GM18511 (cell line): Measurements from ENCODE around the gene JTB.
A peak's percentile ranks its signal among the peaks of the same experiment; 100 is the strongest.

Experiments used
- ATAC-seq: cut with Tn5 transposase; IDR thresholded peaks from one replicate; pipeline ENCODE4 v1.9.1; 2021; ENCODE audit warnings: mild to moderate bottlenecking, moderate library complexity; ENCODE audit not compliant: unreplicated experiment

JTB gene

DNA sequence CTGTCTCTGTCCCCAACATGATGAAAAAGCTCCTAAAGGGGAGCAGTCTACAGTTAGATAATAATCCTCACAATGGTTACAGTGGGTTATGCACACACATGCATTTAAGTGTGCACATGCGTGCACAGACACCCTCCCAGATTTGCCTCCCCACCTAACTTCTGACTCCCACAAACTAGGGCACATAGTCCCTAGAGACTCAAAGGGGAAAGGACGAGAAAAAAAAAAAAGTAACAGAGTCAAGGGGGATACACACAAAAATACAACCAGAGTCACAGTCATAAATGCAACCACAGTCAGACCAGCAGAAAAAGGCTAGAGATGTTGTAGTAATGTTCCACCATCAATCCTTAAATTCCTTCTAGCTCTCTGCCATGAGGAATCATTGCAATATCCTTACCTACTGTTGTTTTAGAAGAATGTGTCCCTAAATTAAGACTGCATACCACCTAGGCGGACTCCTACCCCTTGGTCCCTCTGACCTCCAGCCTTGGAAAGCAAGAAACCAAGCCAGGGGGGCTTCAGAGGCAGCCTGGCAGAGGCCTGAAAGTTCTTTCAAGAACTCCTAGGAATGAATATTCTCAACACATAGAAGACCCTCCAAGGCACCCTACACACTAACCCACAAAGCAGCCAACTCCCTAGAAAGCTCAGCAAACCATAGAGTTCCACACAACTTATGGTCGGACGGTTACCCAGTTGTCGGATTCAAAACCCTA, 20.3 kb downstream of the JTB start:
- no peak for ATAC-seq

GRCh38 chr1:153954826-153955225, 22.6 kb downstream of the JTB start:
- no peak for ATAC-seq

- no peak for ATAC-seq
Observed at GRCh38 chr1:153953859-153954365, 23.6 kb downstream of the JTB start.

DNA sequence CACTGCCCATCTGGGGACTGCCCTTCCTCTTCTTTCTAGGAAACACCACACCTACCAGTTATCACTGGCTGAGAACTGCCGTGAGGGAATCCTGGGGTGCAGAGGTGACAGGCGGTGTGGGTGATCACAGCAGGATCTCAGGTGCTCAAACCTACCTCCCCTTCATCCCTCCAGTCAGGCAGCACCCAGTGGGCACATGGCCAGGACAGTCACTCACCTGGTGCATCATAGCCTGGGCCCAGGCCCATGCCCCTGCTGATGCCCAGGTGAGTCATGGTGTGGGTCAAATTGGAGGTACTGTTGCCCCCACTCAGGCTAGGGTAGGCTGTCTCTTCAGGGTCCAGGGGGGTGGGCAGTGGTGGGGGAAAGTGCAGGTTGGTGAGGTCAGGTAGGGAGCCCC, 25.7 kb downstream of the JTB start:
- no peak for ATAC-seq

- no peak for ATAC-seq
Observed at GRCh38 chr1:153951183-153951582, 26.3 kb downstream of the JTB start.

DNA sequence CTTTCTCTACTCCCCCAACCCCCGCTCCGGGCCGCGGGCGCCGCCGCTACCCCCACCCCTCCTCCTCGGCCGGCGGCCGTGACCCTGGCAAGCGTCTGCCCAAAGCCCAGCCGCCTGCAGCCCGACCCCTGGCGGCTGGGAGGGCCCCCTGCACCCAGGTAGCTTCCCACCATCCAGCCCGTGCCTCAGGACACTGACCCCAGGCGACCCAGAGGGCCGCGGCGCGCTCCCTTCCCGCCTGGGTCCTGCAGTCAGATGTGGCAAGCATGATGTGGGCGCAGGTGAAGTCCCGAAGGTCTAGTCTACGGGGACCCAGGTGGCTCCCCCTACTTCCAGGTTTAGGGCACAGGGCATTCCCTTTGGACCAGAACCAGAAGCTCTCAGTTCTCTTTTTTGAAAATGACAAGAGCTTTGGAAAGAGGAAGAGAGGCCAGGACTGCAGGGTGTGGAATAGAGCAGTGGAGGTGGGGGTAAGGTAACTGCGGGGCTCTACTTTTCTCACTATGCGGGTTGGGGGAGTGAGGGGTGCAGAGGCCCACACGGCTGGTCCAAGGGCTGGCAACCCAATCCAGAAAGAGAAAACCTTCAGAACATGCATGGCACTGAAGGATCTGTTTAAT, 30.7 kb downstream of the JTB start, which contains the start of gene DENND4B:
Gene DENND4B (minus strand): TSS at position 97 of the 620 bp plus-strand sequence. CDS start 2,344 bp downstream, outside the sequence.
- peak; percentile 69 for ATAC-seq

- ATAC-seq, result peak; percentile 73
Observed at GRCh38 chr1:153945795-153946621, 31.5 kb downstream of the JTB start.

DNA sequence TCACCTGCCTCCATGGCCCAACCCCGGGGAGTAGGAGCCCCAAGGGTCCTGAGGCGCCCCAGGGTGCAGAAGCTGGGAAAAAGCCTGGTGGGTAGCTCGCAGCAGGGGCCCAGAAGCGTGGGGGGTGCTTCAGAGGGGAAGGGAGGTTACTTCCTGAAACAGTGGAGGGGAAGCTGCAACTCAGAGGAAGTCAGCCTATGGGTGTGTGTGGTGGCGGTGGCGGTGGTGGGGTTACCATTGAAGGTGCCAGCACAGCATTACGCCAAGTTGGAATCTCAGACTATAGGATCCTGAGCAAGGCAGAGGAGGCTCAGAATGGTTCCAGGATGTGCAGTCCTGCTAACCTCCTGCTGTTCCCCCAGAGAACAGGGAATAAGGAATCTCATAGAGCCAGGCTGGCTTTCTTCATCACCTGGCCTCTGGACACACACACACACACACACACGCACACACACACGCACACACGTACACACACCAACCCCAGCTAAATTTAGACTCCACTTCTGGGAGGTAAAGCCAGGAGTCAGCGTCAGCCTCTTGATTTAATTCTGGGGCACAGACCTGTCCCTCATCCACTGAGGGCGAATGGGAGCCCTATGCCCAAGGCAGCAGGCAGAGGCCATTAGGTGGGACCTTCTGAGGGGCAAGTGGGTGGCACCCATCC, 32.2 kb downstream of the JTB start:
- peak; percentile 15 for ATAC-seq

DNA sequence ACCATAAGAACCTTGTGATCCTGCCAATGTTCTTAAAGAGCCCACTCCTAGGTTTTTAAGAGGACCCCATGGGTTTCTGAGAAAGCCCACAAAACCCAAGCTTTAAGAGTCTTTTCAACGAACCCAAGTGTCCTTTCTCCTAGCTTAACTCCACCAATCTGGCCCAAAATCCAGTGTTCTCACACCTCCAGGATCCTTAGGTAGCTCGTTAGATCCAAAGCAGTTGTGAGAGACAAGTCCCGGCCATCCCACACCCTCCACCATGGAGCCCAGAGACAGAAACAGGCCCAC, 32.7 kb downstream of the JTB start:
- no peak for ATAC-seq

- ATAC-seq, result no peak
Observed at GRCh38 chr1:153944005-153944826, 33.3 kb downstream of the JTB start.

DNA sequence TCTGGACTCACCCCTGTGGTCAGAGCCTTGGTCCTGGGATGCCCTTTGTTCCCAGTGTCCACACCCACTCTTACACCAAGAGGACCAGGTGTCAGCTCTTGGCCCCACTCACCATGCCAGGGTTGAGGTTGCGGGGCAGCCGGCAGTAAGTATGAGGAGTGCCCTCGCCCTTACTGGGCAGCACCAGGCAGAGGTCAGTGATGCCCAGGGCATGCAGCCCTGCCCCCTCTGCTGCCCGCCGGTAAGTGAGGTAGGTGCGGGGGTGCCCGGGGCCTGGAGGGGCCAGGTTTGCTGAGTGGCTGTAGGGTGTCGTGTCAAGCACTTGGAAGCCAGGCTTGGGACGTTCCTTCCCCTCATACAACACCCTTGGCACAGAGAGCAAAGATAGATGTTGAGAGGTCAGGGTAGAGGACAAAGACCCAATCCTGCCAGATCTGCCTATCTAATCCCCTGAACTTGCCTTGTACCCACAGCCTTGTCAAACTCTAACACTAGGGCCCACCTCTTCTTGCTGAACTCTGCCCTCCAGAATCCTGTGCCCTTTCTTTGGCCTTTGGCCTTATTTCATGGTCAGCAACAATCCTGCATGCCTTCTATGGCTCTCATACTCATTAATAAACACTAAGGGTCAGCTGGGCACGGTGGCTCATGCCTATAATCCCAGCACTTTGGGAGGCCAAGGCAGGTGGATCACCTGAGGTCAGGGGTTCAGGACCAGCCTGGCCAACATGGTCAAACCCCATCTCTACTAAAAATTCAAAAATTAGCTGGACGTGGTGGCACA, 34.5 kb downstream of the JTB start:
- no peak for ATAC-seq

GRCh38 chr1:153941826-153942725, 35.4 kb downstream of the JTB start:
- no peak for ATAC-seq

- ATAC-seq, result no peak
Observed at GRCh38 chr1:153940756-153941155, 36.7 kb downstream of the JTB start.

DNA sequence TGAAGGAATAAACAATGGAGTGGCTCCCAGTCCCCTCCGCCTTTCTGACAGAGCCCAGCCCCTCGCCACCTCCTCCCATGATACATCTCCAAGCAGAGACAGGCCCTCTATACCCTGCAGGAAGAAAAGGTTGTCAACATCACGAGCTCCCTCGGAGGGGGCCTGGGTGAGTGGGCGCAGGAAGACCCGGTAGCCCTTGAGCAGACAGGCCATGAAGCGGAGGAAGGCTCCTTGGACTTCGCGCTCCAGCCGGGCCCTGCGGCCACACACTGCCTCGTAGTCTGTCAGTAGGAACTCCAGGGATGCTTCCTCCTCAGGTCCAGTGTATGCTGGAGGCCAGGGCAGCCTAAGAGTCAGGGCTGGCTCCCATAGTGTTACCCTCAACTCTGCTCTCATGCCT, 38.0 kb downstream of the JTB start:
- ATAC-seq, result no peak

GRCh38 chr1:153938996-153939395, 38.5 kb downstream of the JTB start:
- no peak for ATAC-seq

DNA sequence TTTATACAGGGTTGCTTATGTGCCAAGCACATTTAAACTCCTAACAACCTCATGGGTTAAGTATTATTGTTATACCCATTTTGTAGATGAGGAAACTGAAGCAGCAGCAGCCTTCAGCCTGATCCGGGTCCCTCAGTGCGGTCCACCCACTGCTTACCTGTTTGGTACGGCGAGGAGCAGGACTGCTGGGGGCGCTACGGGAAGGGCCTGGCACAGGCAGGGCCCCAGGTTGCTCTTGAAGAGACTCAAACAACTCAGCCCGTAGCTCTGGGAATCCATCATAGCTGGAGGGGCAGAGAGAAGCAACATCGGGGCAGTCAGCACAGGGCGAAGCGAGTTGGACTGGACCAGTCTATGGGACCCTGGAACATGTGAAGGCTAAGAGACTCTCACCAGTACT, 40.1 kb downstream of the JTB start:
- ATAC-seq, result no peak

- no peak for ATAC-seq
Observed at GRCh38 chr1:153936011-153936802, 41.3 kb downstream of the JTB start.

GRCh38 chr1:153934746-153935145, 42.7 kb downstream of the JTB start:
- ATAC-seq, result no peak
